HEK293T (cell line): ENCODE measurements around the gene SLC8A1.
A peak's percentile ranks its signal among the peaks of the same experiment; 100 is the strongest.

Experiments used
- CTCF ChIA-PET: fragments of 350-600 bp; formaldehyde crosslinking; extraction: SDS; loops from one replicate; lab custom pipeline; 2021; ENCODE audit warnings: antibody characterized with exemption, inconsistent platforms; lab: Yijun Ruan, JAX
- POLR2A ChIA-PET: fragments of 350-600 bp; formaldehyde crosslinking; extraction: SDS; loops from one replicate; lab custom pipeline; 2020; ENCODE audit warnings: antibody characterized with exemption, inconsistent platforms; lab: Yijun Ruan, JAX
- DNase-seq: peaks from one replicate; pipeline ENCODE4 v3.0.0; 2012; ENCODE audit warnings: mixed read lengths; ENCODE audit errors: extremely low spot score
- ARNT ChIP-seq: fragments of 450-650 bp; IDR thresholded peaks from 2 replicates; pipeline ENCODE4 v1.6.1; 2017; ENCODE audit warnings: mild to moderate bottlenecking
- BHLHE40 ChIP-seq: fragments of 450-650 bp; IDR thresholded peaks from 2 replicates; pipeline ENCODE4 v1.6.1; 2016; ENCODE audit warnings: mild to moderate bottlenecking, moderate library complexity, borderline replicate concordance
- CTBP1 ChIP-seq: fragments of 450-650 bp; IDR thresholded peaks from 2 replicates; pipeline ENCODE4 v1.6.1; 2016; ENCODE audit warnings: borderline replicate concordance
- ELF4 ChIP-seq: fragments of 450-650 bp; IDR thresholded peaks from 2 replicates; pipeline ENCODE4 v1.6.1; 2017; ENCODE audit warnings: antibody characterized with exemption
- FOXA1 ChIP-seq: fragments of 450-650 bp; IDR thresholded peaks from 2 replicates; pipeline ENCODE4 v1.6.1; 2016; ENCODE audit warnings: mild to moderate bottlenecking
- FOXK2 ChIP-seq: fragments of 450-650 bp; IDR thresholded peaks from 2 replicates; pipeline ENCODE4 v1.6.1; 2016; ENCODE audit warnings: mild to moderate bottlenecking
- FOXM1 ChIP-seq: fragments of 450-650 bp; IDR thresholded peaks from 2 replicates; pipeline ENCODE4 v1.6.1; 2017; ENCODE audit warnings: mild to moderate bottlenecking, borderline replicate concordance
- HDGF ChIP-seq: fragments of 450-650 bp; IDR thresholded peaks from 2 replicates; pipeline ENCODE4 v1.6.1; 2017; ENCODE audit warnings: antibody characterized with exemption, borderline replicate concordance
- L3MBTL2 ChIP-seq: fragments of 450-650 bp; conservative IDR thresholded peaks from 2 replicates; pipeline ENCODE4 v1.6.1; 2016; ENCODE audit warnings: mild to moderate bottlenecking
- LEF1 ChIP-seq: fragments of 450-650 bp; IDR thresholded peaks from 2 replicates; pipeline ENCODE4 v1.6.1; 2017; ENCODE audit warnings: mild to moderate bottlenecking, borderline replicate concordance
- NFRKB ChIP-seq: fragments of 450-650 bp; IDR thresholded peaks from 2 replicates; pipeline ENCODE4 v1.6.1; 2016; ENCODE audit warnings: mild to moderate bottlenecking, moderate library complexity
- SP1 ChIP-seq: fragments of 450-650 bp; IDR thresholded peaks from 2 replicates; pipeline ENCODE4 v1.6.1; 2017
- SUZ12 ChIP-seq: fragments of 450-650 bp; IDR thresholded peaks from 2 replicates; pipeline ENCODE4 v1.6.1; 2016; ENCODE audit warnings: mild to moderate bottlenecking
- TARDBP ChIP-seq: fragments of 450-650 bp; IDR thresholded peaks from 2 replicates; pipeline ENCODE4 v1.6.1; 2016
- ZNF384 ChIP-seq: fragments of 450-650 bp; IDR thresholded peaks from 2 replicates; pipeline ENCODE4 v1.6.1; 2016
- TF ChIP-seq, protein P1 (sequence below): fragments of 450-650 bp; IDR thresholded peaks from 2 replicates; pipeline ENCODE4 v1.6.1; 2016

Gene SLC8A1

DNA sequence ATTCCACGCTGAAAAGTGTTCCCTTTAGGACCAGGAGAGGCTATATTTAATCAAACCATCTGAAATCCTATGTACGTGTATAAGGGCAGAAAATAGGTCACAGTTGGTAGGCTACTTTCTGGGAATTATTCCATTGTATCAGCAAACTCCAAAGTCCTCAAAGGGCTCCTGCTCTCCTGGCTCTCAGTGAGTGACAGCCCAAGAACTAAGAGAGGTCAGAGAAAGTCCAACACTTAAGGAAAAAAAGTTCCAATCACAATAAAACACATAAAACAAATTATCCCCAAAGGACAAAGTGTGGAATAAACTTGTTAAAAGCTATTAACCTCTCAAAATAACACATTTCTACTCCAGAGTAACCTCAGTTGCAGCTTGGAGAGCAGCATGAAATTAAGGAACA is 183.3 kb downstream of the SLC8A1 start:
- TF ChIP-seq, protein P1, sequence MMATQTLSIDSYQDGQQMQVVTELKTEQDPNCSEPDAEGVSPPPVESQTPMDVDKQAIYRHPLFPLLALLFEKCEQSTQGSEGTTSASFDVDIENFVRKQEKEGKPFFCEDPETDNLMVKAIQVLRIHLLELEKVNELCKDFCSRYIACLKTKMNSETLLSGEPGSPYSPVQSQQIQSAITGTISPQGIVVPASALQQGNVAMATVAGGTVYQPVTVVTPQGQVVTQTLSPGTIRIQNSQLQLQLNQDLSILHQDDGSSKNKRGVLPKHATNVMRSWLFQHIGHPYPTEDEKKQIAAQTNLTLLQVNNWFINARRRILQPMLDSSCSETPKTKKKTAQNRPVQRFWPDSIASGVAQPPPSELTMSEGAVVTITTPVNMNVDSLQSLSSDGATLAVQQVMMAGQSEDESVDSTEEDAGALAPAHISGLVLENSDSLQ: peak; percentile 83
- TF ChIP-seq ARNT: no peak
- no peak for TF ChIP-seq FOXM1
- TF ChIP-seq SUZ12: no peak
- TF ChIP-seq TARDBP: no peak
- no peak for TF ChIP-seq BHLHE40
- ChIA-PET CTCF (no interaction called here), POLR2A (no interaction called here)
- no peak for DNase-seq

DNA sequence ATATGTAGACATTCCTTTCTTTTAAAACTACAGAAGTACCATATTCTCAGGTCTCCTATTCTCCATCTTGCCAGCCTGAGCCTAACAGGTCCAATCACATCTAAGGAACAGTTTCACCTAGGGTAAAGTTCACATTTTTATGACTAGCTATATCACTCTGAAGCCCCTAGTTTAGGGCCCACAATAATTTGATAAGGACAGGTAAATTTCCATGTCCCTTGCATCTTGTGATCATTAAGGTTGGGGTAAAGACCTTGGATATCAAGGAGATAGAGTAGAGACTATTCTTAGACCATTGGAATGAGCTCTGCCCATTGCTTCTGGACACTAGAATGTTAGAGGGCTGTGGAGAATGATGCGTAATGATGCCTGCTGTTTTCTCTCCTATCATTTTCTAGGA is 185.7 kb downstream of the SLC8A1 start:
- TF ChIP-seq SUZ12: no peak
- no peak for TF ChIP-seq LEF1
- no peak for TF ChIP-seq BHLHE40
- no peak for TF ChIP-seq ARNT
- TF ChIP-seq ZNF384: no peak
- TF ChIP-seq FOXK2: no peak
- no peak for TF ChIP-seq CTBP1
- no peak for TF ChIP-seq NFRKB
- TF ChIP-seq SP1: no peak
- TF ChIP-seq FOXM1: no peak
- no peak for TF ChIP-seq L3MBTL2
- TF ChIP-seq FOXA1: no peak
- ChIA-PET CTCF (no interaction called here), POLR2A (no interaction called here)
- DNase-seq: no peak

- ChIA-PET POLR2A (no interaction called here), CTCF (no interaction called here)
- no peak for TF ChIP-seq L3MBTL2
- no peak for TF ChIP-seq ZNF384
- TF ChIP-seq CTBP1: no peak
- no peak for TF ChIP-seq LEF1
- TF ChIP-seq, protein P1: no peak
- no peak for TF ChIP-seq TARDBP
- no peak for TF ChIP-seq ARNT
- DNase-seq: no peak
Observed at GRCh38 chr2:40265602-40266001, 186.3 kb downstream of the SLC8A1 start.

DNA sequence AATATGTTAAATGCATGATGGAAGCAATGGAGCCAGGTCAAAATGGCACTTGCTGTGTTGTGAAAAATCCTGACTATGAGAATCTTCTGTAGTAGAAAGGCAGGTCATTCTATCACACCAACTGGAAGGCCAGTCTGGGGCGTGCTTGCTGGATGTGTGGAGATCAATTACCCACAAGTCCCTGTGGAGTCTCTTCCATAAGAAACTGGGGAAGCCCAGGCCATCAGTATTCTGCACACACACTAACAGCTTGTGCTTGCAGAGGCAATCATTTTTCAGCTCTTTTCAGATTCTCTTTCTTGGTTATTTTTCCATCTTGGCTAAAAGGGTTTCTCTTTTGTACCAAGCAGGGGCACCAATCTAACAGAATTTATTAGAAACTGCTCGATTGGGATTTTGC is 190.8 kb downstream of the SLC8A1 start:
- DNase-seq: no peak
- TF ChIP-seq LEF1: no peak
- no peak for TF ChIP-seq ZNF384
- TF ChIP-seq SP1: no peak
- TF ChIP-seq L3MBTL2: no peak
- no peak for TF ChIP-seq SUZ12
- CTCF ChIA-PET: no interaction called here
- POLR2A ChIA-PET: no interaction called here

DNA sequence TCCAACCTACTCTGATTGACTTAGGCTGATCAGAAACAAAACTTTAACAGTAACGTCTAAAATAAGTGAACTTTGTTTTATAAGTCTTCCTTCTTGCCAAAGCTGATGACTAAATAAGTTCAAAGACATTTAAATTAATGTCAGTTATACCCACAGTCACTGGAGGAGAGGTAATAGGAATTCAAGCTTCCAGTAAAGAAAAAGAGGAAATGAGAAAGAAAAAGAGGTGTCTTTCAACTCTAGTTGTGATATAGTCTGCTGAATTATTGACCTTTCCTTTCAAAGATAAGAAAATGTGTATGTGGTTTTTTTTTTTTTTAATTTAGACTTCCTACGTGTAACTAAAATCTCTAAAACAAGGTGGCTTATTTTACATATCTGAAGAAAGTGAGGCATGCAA is 191.5 kb downstream of the SLC8A1 start:
- POLR2A ChIA-PET: no interaction called here
- CTCF ChIA-PET: no interaction called here

DNA sequence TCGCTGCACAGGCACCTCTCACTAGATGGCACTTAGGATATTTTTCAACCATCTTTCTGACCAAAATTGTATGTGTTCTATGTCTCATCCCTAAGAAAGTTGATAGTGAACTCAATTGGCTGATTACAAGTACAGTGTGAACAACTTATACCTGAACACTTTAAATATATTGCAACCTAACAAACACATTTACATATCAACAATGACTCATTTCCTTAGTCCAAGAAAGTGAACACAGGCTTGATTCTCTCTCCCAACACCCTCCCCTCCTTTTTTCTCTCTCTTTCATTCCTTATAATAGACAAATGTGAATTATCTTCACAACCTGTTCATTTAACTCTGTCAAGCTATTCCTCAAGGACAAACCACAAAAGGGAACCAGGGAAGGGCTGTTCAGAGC is 192.0 kb downstream of the SLC8A1 start:
- TF ChIP-seq HDGF (no peak), FOXA1 (no peak), ELF4 (no peak), TARDBP (no peak), CTBP1 (no peak), SP1 (no peak), LEF1 (no peak), ZNF384 (no peak), NFRKB (no peak), FOXK2 (no peak), FOXM1 (no peak), BHLHE40 (no peak)
- TF ChIP-seq, protein P1: no peak
- no peak for DNase-seq
- ChIA-PET CTCF (no interaction called here), POLR2A (no interaction called here)

More for the DNA sequence above, 191.5 kb downstream of the SLC8A1 start:
- no peak for TF ChIP-seq FOXA1
- no peak for TF ChIP-seq TARDBP
- TF ChIP-seq LEF1: no peak
- no peak for TF ChIP-seq ZNF384
- TF ChIP-seq FOXM1: no peak
- TF ChIP-seq BHLHE40: no peak
- no peak for TF ChIP-seq ELF4
- DNase-seq: no peak

DNA sequence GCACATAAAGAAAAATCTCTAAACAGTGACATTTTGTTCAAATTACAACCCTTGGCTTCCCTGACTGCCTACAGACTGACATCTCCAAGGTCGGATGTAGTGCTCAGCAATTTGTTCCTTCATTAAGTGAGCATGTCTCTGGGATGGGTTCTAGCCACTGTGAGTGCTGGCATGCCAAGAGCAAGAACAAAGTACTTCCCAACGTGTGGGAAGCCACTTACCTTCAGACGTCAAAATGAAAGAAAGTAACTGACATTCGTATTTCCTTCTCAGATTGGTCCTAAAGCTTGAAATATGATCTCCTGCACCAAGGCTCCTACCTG is 193.8 kb downstream of the SLC8A1 start:
- TF ChIP-seq TARDBP: no peak
- no peak for TF ChIP-seq FOXA1
- ChIA-PET CTCF (no interaction called here), POLR2A (no interaction called here)
- no peak for DNase-seq
